ENCODE results near the gene NME7. TPM values are rescaled to one million over a fixed set of nuclear protein-coding genes. Genes with fewer than 3 reads are reported as not detected.
"Not testable (repeated sequence)": the region's sequence is repeated elsewhere in the genome, so short reads cannot be mapped to it uniquely, and the experiment has no call there.

Gene NME7
- total RNA-seq, 2 experiments from 2014 or later: 7.1 to 8.5 TPM

DNA sequence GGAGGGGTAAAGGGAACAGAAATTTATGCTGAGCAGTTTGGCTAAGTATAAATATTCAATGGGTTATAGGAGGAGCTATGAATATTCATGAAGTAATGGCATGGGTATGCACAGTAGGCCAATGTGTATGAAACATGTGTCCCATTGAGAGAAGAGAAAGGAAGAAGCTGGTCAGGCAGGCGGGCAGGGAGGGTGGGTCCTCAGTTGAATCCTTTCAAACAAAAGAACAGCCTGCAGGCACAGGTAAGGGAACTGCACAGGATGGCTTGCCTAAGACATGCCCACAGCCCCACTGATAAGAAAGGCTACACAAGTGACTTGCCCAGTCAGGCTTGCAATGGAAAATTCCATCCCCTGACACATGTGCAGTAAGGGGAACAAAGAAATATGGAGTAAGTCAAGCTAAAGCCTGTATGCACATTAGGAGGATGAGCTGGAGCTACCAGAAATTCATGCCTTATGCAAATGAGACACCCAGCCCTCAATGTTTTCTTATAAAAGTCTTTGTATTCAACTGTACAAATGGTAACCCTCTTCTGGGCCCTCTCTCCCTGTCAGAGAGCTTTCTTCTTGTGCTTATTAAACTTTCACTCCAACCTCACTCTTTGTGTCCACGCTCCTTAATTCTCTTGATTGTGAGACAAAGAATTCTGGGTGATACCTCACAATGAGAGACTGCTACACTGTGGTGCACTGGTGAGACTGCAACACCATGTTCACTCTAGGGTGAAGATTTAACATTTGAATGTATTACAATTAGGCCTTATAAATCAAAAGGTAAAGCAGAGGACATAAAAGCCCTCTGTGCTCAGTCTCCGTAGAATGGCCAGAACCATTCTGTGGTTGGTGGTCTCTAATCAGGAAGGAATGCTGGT is 164.6 kb downstream of the NME7 start:
- CTCF ChIA-PET: no interaction called here
- H3K9me3 Mint-ChIP-seq: no peaks in the 10 kb centered on the region
- peaks cover 2% of the 10 kb centered on the region for H3K36me3 Mint-ChIP-seq (ENCODE audit: low read depth)
- no peaks in the 10 kb centered on the region for H3K4me1 Mint-ChIP-seq (ENCODE audit: low read depth)
- DNase-seq: no peak
- no peaks in the 10 kb centered on the region for H3K27me3 Mint-ChIP-seq (ENCODE audit: low read depth)
- no peak overlapping the region for H3K27ac Mint-ChIP-seq
- H3K4me3 Mint-ChIP-seq: no peak overlapping the region
- intact Hi-C loops (cut with micrococcal nuclease): no loop called here

DNA sequence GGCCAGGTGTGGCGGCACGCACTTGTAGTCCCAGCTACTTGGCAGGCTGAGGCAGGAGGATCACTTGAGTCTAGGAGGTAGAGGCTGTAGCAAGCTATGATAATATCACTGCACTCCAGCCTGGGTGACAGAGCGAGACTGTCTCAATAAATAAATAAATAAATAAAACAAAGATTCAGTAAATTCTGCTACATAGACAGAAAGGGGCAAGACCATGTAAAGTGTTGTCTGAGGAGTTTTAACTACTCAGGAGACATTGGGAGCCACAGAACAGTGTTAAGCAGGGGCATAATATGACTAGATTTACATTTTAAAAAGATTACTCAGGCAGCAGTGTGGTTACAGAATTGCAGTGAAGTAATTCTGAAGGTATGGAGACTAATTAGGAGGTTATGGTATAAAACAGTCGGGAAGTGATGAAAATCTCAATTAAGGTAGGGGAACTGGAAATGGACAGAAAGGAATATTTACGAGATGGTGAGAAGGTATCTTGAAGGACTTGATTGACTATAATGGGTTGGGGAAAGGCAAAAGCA is 166.4 kb downstream of the NME7 start:
- no peaks in the 10 kb centered on the region for H3K9me3 Mint-ChIP-seq
- no peak overlapping the region for H3K27ac Mint-ChIP-seq
- no peaks in the 10 kb centered on the region for H3K4me1 Mint-ChIP-seq (ENCODE audit: low read depth)
- intact Hi-C loops (cut with micrococcal nuclease): no loop called here
- DNase-seq: no peak
- no peak overlapping the region for H3K4me3 Mint-ChIP-seq
- H3K36me3 Mint-ChIP-seq (ENCODE audit: low read depth): peaks cover 2% of the 10 kb centered on the region
- CTCF ChIA-PET: no interaction called here
- no peaks in the 10 kb centered on the region for H3K27me3 Mint-ChIP-seq (ENCODE audit: low read depth)

DNA sequence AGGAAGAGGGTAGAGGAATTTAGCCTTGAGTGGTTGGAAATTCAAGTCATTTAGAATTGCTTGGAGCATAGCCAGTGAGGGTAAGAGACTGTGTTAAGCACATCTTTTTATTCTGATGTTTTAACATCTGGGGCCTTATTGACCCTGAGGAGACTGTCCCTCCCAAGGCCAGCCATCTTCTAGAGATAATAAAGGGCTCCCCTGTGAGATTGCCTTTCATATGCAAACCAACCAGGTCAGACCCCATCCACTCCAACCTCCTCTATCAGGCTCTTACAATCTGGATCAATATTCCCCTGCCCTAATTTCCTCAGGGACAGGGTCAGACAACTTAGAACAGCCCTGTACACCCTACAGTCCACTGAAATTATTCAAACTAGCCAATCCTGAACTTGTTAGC is 167.3 kb downstream of the NME7 start:
- Mint-ChIP-seq H3K4me1 (ENCODE audit: low read depth) (no peaks in the 10 kb centered on the region), H3K36me3 (ENCODE audit: low read depth) (peaks cover 2% of the 10 kb centered on the region), H3K27me3 (ENCODE audit: low read depth) (no peaks in the 10 kb centered on the region), H3K9me3 (no peaks in the 10 kb centered on the region), H3K27ac (no peak overlapping the region), H3K4me3 (no peak overlapping the region)
- DNase-seq: no peak
- intact Hi-C loops (cut with micrococcal nuclease): no loop called here
- CTCF ChIA-PET: no interaction called here

DNA sequence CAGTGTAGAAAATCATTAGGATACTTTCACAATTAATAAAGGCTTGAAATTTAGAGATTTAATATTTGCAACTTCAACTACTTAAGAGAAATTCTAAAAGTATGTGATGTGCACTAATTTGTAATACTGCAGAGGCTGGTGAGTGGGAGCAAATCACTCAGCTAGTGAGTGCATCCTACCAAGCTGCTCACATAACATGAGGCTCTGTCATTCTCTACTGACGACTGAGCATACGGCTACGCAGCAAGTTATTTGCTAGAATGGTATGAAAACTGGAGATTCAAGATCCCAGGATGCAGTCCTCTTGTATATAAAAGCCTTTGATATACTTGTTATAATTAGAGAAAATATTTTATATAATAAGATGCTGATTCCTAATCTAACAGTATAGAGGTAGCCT is 171.0 kb downstream of the NME7 start:
- Mint-ChIP-seq H3K9me3 (no peaks in the 10 kb centered on the region), H3K27me3 (ENCODE audit: low read depth) (no peaks in the 10 kb centered on the region), H3K27ac (no peak overlapping the region), H3K36me3 (ENCODE audit: low read depth) (no peaks in the 10 kb centered on the region), H3K4me1 (ENCODE audit: low read depth) (no peaks in the 10 kb centered on the region), H3K4me3 (no peak overlapping the region)
- intact Hi-C loops (cut with micrococcal nuclease): no loop called here
- DNase-seq: no peak
- CTCF ChIA-PET: no interaction called here

DNA sequence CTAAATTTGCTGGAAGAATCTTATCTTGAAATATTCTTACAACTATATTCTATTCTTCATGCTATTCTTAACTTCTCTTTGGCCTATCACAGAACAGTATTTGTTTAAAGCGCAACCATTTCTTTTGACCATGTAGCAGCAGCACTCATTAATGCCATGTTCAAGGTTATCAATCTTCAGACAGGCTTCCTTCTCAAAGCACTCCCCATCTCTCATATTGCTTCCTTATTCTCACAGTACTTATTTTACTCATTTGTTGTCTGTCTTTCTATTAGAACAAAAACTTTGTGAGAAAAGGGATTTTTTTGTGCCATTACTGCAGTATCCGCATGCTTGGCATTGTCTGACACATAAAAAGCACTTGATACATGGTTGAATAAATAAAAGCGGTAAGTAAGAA is 171.4 kb downstream of the NME7 start:
- intact Hi-C loops (cut with micrococcal nuclease): no loop called here
- no peaks in the 10 kb centered on the region for H3K36me3 Mint-ChIP-seq (ENCODE audit: low read depth)
- H3K4me3 Mint-ChIP-seq: no peak overlapping the region
- CTCF ChIA-PET: no interaction called here
- no peaks in the 10 kb centered on the region for H3K4me1 Mint-ChIP-seq (ENCODE audit: low read depth)
- H3K27me3 Mint-ChIP-seq (ENCODE audit: low read depth): no peaks in the 10 kb centered on the region
- DNase-seq: no peak
- no peak overlapping the region for H3K27ac Mint-ChIP-seq
- H3K9me3 Mint-ChIP-seq: no peaks in the 10 kb centered on the region

DNA sequence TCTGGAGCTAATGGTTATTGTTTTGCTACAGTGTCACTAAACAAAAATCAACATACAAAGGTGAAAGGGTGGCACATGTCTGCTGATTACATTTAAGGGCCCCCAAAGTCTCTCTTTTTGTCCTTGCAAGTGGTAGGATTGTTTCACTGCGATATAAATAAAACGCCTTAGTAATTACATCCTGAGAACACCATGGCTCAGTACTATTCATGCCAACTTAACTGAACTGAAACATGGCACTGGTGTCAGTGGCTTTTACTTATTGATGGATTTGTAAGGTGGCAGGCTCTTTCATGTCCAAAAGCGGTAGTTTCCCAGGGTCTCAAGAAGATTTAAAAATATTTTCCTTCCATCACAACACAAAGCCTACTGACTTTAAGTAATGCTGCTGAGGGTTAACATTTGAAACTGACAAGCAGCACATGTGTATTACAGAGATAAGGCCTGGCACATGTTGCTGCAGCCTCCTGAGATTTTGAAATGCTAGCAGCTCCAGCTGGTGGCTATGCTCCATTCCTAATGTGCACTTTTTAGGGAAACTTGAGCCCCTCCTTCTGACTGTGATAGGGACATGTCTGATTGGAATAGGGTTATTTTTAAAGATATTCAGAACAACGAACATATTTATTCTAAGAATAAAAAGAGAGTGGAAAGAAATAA is 174.3 kb downstream of the NME7 start:
- H3K36me3 Mint-ChIP-seq (ENCODE audit: low read depth): no peaks in the 10 kb centered on the region
- intact Hi-C loops (cut with micrococcal nuclease): no loop called here
- no peaks in the 10 kb centered on the region for H3K27me3 Mint-ChIP-seq (ENCODE audit: low read depth)
- H3K4me3 Mint-ChIP-seq: no peak overlapping the region
- H3K9me3 Mint-ChIP-seq: no peaks in the 10 kb centered on the region
- H3K27ac Mint-ChIP-seq: no peak overlapping the region
- no peaks in the 10 kb centered on the region for H3K4me1 Mint-ChIP-seq (ENCODE audit: low read depth)
- CTCF ChIA-PET: interaction anchor here (0.6 kb wide), 1 partner anchor 54 kb away, joined by 5 read pairs; no protein-coding TSS in a partner anchor
- DNase-seq: no peak

DNA sequence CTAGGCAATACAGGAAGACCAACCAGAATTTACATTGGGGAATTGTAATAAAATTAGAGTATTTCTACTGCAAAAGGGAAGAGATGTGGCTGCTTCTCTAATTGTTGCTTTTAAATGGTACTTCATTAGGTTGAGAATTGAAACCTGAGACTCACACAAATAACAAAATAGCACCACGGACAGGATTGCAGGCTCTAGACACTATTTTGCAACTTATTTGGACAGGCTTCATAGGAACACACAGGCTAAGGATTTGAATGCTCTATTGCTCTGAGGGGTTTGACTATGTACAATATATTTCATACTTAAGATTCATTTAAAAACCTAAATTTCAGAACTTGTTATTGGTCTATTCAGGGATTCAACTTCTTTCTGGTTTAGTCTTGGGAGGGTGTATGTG is 181.5 kb downstream of the NME7 start:
- H3K4me1 Mint-ChIP-seq (ENCODE audit: low read depth): no peaks in the 10 kb centered on the region
- intact Hi-C loops (cut with micrococcal nuclease): no loop called here
- H3K36me3 Mint-ChIP-seq (ENCODE audit: low read depth): no peaks in the 10 kb centered on the region
- CTCF ChIA-PET: no interaction called here
- DNase-seq: no peak
- H3K27me3 Mint-ChIP-seq (ENCODE audit: low read depth): no peaks in the 10 kb centered on the region
- H3K4me3 Mint-ChIP-seq: no peak overlapping the region
- H3K27ac Mint-ChIP-seq: no peak overlapping the region
- no peaks in the 10 kb centered on the region for H3K9me3 Mint-ChIP-seq

DNA sequence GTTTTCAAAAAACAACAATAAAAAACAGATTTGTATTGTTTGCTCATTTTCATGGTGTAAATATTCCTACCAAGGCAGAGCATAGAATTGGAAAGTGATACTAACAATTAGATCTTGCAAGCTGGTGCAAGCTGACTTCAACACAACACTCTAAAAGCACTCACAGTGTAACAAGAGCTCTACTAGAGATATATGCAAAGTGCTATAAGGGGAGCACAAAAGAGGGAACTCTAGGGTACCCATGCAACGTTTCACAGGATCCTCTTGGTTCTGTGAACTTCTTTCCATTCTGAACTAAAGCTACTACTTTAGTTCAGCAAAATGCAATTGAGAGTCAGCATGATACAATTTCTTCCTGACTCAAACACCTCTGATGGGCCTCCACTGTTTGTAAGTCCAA is 182.8 kb downstream of the NME7 start:
- CTCF ChIA-PET: interaction anchor here (0.5 to 1.0 kb wide), 3 partner anchors 8 to 462 kb away, joined by 3 read pairs; no protein-coding TSS in a partner anchor
- Mint-ChIP-seq H3K36me3 (ENCODE audit: low read depth) (no peaks in the 10 kb centered on the region), H3K4me3 (no peak overlapping the region), H3K9me3 (no peaks in the 10 kb centered on the region), H3K4me1 (ENCODE audit: low read depth) (no peaks in the 10 kb centered on the region), H3K27me3 (ENCODE audit: low read depth) (no peaks in the 10 kb centered on the region), H3K27ac (no peak overlapping the region)
- DNase-seq: no peak
- intact Hi-C loops (cut with micrococcal nuclease): no loop called here

DNA sequence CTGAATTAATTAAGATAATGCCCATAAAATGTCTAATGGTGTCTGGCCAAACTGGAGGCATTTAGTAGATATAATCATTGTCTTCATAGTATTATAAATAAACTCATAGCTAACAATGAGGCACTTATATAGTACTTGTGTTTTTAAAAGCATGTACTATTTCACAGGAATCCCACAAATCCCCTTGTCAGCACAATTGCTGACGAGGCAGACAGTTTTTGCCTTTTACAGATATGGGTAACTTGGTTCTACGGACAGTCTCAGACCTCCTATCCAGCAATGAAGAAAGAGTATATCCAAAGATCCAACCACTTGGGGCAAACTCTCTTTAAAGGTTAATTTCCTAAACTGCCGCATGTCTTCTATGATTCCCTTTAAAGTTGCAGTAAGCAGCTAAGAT is 187.4 kb downstream of the NME7 start:
- Mint-ChIP-seq H3K27me3 (ENCODE audit: low read depth) (no peaks in the 10 kb centered on the region), H3K36me3 (ENCODE audit: low read depth) (peaks cover 2% of the 10 kb centered on the region)

DNA sequence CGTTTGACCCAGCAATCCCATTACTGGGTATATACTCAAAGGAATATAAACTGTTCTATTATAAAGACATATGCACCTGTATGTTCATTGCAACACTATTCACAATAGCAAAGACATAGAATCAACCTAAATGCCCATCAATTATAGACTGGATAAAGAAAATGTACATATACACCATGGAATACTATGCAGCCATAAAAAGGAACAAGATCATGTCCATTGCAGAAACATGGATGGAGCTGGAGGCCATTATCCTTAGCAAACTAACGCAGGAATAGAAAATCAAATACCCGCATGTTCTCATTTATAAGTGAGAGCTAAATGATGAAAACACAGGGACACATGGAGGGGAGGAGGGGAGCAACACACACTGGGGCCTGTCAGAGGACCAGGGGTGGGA is 188.2 kb downstream of the NME7 start:
- CTCF ChIA-PET: interaction anchor here (0.5 to 0.7 kb wide), 2 partner anchors 11 to 491 kb away, joined by 3 to 5 read pairs; no protein-coding TSS in a partner anchor
- H3K4me3 Mint-ChIP-seq: not testable (repeated sequence)

More for the DNA sequence above, 187.4 kb downstream of the NME7 start:
- intact Hi-C loops (cut with micrococcal nuclease): no loop called here
- Mint-ChIP-seq H3K4me3 (no peak overlapping the region), H3K27ac (no peak overlapping the region), H3K9me3 (no peaks in the 10 kb centered on the region), H3K4me1 (ENCODE audit: low read depth) (no peaks in the 10 kb centered on the region)
- CTCF ChIA-PET: interaction anchor here (0.5 kb wide), 1 partner anchor 492 kb away, joined by 3 read pairs; no protein-coding TSS in a partner anchor
- DNase-seq: no peak

DNA sequence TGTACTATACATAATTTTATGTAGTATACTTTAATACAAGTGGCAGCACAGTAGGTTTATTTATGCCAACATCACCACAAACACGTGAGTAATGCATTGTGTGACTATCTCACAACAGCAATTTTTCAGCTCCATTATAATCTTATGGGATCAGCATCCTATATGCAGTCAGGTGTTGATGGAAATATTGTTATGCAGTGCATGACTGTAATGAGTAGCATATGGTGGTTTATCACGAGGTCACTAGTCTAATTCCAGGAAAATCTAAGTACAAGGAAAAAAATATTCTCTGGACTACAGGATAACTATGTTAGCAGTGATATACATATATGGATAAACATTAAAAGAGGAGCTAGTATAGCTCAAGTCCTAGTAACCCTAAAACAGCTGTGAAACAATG is 192.1 kb downstream of the NME7 start:
- intact Hi-C loops (cut with micrococcal nuclease): no loop called here
- no peak for DNase-seq
- H3K27ac Mint-ChIP-seq: no peak overlapping the region
- H3K27me3 Mint-ChIP-seq (ENCODE audit: low read depth): no peaks in the 10 kb centered on the region
- CTCF ChIA-PET: interaction anchor here (1.2 kb wide), 1 partner anchor 10 kb away, joined by 3 read pairs; no protein-coding TSS in a partner anchor
- H3K36me3 Mint-ChIP-seq (ENCODE audit: low read depth): peaks cover 2% of the 10 kb centered on the region
- no peaks in the 10 kb centered on the region for H3K9me3 Mint-ChIP-seq
- no peaks in the 10 kb centered on the region for H3K4me1 Mint-ChIP-seq (ENCODE audit: low read depth)
- H3K4me3 Mint-ChIP-seq: no peak overlapping the region

More for the DNA sequence above, 188.2 kb downstream of the NME7 start:
- H3K27me3 Mint-ChIP-seq (ENCODE audit: low read depth); H3K36me3 Mint-ChIP-seq (ENCODE audit: low read depth); DNase-seq; H3K9me3 Mint-ChIP-seq; H3K4me1 Mint-ChIP-seq (ENCODE audit: low read depth); H3K27ac Mint-ChIP-seq; intact Hi-C loops (cut with micrococcal nuclease): not testable (repeated sequence)

DNA sequence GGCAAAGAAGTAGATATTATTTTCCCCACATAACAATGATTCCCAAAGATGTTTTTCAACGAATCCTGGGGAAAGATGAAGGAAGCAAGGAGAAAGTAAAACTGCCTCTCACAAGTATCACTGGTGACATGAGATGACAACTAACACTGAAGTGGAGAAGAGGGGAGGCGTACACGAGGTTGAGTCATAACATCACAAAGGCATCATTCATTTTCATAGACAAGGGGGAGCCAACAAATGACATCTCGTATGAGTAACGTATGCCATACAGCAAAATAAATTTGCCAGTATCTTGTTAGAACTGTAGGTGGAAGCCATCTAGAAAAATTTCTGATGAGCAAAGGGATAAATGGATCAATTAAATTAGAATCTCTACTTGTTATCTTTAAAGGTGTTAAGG is 204.5 kb downstream of the NME7 start:
- Mint-ChIP-seq H3K36me3 (ENCODE audit: low read depth) (no peaks in the 10 kb centered on the region), H3K27ac (no peak overlapping the region), H3K27me3 (ENCODE audit: low read depth) (no peaks in the 10 kb centered on the region), H3K9me3 (no peaks in the 10 kb centered on the region), H3K4me1 (ENCODE audit: low read depth) (peaks cover 5% of the 10 kb centered on the region), H3K4me3 (no peak overlapping the region)
- peak; percentile 11 for DNase-seq
- CTCF ChIA-PET: no interaction called here
- intact Hi-C loops (cut with micrococcal nuclease): no loop called here
